CD4-positive, alpha-beta T cell treated with Interleukin-17A for 4 hours (primary cell): ENCODE results near the gene RPL5.

Experiments
- DNase-seq: peaks from one replicate; pipeline ENCODE4 v3.0.0-alpha.2; 2020; ENCODE audit warnings: mixed read lengths

Gene RPL5

DNA sequence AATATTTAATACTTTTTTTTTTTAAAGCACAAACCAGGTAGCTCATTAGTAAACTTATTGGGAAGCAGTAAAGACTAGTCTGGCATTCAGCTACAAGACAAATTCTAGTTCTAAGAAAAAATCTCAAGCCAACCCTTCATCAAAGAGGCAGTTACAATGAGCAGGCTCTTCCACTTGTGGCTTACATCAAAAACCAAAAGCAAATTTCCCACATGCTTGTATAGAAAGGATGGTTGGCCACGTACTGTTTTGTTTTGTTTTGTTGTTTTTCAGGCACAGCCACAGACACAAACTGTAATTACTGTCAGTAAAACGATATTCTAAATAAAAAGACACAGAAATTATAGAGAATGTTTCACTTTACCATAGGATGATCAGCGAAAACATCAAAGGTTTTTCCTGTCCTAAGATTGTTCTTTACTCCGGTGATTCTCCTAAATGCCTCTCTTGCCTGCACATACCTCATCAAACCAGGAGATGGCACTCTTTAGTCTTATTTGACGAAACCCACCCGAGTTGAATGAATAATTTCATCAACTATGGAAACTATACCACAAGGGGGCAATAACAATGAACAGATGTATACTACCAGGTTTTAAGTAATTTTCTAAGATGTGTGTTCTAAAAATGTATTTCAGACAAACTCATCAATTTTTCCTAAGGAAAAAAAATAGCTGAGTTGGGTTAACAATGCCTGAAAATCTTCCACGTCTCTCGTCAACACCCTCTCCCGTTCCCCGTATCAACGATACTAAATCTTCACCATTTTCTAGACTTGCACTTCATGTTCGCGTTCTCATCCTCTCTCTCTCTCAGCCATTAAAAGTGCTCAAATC is 26.9 kb downstream of the RPL5 start:
- peak; percentile 62 for DNase-seq

DNA sequence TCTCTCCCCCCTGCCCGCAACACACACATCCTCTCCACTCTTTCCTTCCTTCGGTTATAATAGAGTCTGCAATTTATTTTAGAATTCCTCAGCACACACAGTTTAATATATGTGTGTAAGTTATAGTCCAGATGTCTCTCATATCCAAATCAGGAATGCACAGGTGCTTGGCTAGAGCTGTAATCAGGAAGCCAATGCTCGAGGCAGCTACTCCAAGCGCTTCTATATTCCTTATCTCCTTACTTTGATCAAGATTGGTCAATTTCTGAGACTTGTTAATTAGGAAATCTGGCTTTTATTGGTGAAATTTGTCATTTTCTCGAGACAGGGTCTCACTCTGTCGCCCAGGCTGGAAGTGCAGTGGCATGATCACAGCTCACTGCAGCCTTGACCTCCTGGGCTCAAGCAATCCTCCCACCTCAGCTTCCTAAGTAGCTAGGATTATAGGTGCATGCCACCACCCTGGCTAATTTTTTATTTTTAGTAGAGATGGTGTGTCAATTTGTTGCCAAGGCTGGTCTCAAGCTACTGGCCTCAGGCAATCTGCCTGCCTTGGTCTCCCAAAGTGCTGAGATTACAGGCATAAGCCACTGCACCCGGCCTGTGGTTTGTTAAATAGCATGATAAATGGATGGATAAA is 27.7 kb downstream of the RPL5 start:
- DNase-seq = peak; percentile 38

DNA sequence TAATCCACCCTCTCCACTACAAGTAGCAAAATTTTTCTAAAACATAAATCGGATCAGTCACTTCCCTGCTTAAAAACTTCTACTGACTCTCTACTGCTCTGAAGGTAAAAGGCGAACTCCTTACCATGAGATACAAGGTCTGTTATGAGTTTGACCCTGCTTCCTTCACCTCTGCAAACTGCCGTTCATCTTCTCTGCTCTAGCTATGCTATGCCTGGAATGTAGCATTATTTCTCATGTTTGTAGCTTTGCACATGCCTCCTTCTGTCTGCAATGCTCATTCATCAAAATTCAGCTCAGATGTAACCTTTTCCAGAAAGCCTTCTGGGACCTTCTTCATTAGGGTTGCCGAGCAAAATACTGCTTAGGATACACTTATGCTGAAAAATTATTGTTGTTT is 30.8 kb downstream of the RPL5 start:
- no peak for DNase-seq

DNA sequence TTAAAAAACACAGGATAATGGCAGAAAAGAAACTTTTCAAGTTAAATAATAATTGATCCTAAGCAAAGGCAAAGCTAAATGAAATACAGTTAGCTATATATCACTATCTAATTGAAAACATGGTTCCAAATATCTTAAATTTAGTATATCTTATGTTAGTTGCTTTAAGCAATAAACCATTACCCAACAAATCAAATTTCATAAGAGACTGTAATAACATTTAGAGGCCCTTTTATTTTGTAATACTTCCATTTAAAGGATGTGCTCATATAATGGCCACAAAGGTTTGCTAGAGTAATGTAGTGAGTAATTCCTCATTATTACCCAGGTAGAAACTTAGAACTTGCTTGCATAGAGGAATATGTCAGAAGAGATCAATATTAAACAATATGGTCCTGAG is 32.3 kb downstream of the RPL5 start:
- DNase-seq = no peak

DNA sequence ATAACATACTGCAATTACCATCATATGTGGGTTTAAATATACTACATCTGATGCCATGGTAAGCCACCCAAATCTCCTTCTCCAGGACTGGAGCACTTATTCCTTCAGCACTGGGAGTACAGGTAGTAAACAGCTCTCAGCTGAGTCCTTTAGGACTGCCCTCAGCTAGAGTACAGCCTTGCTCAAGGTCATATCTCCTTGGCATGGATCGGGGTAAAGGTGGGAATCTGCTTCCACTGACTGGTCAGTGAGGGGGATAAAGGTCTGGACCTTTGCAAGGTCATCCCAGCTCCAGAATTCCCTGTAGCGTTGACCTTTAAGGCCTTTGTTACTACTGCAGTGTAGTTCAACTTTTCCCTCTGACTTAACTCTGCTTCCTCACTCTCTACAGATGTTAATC is 38.8 kb downstream of the RPL5 start:
- DNase-seq = no peak

DNA sequence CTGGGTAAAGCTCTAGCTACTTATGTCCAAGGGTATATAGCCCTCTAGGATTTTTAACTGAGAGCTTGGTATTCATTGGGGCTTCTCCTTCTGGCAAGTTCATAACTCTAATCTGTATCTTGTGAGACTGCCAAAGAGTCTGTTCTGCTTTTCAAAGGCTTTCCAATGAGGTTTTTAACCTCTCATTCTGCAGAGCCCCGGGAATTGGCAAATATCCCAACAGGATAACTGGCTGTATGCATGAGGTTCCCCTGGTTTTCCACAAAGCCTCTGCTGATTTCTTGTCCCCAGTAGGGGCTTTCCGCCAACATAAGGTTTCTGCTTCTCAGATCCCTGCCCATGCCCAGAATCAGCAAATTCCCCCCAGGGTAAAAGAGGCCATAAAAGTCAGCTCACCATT is 40.9 kb downstream of the RPL5 start:
- DNase-seq = no peak

DNA sequence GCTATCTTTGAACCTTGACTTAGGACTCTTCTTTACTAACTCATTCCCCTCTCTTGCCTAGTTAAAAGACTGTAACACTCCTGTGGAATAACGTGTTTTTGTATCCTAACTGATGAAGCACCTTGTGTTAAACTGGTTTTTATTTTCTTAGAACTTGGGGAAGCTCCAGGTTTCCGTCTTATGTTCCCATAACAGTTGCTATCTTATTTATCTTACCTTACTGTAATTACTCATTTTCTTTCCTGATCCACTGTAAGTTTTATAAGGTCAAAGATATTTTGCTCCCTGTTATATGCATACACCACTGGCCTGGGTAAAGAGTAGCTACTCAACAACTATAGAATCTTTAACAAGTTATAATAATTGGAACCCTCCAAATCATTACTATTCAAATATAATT is 43.1 kb downstream of the RPL5 start:
- DNase-seq = no peak

DNA sequence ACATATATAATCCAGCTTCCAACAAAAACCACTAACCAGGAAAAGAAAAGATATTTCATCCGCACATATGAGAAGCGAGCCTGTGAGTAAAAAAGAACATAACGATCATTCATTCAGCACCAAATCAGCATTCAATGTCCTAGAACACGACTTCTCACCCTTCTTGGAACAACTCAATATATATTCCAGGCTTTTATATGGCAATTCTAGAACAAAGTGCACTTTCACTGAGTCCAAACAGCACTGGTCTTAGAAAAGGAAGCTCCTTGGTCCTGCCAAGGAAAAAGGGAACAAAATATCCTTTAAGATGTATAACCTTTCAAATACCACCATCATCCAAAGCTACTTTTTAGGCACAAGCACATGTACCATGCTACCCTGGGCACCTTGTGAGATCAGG is 44.5 kb downstream of the RPL5 start:
- no peak for DNase-seq

DNA sequence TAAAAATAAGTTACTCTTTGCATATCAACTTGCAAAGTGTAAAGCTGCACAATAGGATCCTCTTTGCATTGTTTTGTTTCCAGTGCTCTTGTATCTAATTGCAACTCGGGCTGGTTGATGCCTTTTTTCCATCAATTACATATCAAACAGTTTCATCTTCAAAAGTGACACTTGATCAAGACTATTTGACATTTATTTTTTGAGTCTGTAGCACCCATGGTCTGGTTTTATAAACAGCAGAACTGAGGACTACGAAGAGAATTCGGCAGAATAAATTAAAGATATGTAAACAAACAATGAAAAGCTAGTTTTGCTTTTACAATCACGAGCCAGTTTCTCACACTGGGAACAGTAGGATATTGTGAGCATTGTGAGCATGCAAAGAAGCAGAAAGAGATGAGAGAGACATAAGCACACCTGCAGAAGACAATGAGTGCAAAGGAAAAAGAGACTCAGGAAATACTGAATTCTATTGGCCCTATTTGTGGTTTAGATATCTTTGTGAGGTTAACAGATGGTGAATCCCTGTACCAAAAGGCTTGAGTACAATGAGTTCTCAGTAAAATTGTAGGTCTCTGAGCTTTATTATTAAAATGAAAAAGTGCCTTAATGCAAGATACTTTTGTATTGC is 45.4 kb downstream of the RPL5 start:
- DNase-seq = no peak

DNA sequence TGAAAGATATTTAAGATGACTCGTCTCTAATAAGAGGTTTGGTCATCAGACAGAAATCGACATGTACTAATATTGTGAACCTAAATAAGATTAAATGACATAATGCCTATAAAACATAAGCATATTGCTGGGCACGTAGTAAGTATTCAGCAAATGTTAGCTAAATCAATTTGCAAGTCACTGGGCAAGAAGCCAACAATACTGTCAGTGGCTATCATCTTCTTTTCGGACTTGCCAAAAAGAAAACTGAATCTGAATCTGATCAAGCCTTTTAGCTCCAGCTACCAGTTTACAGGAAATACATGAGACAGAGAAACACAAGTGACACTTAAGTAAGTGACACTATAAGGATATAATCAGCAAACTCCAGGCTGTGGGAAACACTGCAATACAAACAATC is 46.0 kb downstream of the RPL5 start:
- peak; percentile 9 for DNase-seq

DNA sequence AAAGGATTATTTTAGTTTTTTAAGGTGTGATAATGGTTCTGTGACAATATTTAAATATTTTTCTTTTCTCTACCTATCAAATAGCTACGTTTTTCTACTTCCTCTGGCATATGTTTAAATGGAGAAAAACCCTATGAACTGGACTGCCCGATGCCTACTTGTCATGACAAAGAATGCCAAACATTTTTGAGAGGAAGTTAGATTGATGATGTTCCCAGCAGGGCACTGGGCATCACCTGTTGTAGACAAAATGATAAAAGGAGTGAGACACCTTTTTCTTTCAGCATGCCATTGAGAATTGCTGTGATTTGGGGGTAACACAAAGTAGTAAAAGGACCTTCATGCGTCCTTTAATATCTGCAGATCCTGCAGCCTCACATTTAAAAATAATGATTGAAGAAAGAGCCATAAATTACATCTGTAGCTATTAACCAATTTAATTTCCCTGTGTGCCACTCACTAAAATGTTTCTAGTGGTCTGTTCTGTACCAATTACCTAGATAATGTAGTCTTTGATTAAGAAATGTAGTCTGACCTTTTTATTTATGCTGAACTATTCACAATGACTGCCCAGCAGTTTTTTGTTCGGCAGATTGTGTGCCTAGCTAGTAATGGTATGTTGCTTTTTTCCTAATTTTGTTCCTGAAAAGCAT is 47.6 kb downstream of the RPL5 start:
- DNase-seq = no peak

DNA sequence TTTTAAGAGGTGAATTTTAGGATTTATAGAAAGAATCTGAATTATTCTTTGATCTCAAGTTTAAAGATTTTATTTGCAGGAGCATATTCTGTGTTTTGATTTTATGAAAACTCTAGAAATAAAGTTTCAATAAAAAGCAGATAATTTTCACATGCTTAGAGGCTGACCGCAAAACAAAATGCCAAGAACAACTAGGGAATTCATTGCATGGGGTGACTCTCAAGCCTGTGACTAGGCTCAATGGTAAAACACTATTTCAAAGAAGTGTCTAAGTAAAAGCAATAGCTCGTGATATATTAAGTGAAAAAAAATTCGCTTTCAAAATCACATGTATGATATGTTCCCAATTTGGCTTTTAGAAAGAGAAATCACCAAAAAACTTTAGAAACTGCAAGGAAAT is 49.6 kb downstream of the RPL5 start:
- DNase-seq = no peak

DNA sequence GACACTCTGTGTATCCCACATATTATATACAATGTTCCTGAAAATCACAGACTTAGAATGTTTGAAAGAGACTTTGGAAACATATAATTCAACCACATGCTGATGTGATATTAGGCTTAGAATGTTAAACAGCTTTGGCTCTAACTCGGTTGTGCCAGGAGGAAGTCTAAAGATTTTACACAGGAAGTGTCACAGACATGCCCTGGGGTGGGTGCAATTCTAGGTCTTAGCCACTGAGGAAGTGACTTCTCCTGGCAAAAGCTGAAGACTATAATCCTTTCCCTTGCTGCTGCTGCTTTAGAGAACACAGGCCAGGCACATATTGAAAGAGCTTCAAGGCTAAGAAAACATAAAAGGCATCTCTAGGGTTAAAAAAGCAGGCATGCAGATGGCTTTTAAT is 51.0 kb downstream of the RPL5 start:
- peak; percentile 77 for DNase-seq

DNA sequence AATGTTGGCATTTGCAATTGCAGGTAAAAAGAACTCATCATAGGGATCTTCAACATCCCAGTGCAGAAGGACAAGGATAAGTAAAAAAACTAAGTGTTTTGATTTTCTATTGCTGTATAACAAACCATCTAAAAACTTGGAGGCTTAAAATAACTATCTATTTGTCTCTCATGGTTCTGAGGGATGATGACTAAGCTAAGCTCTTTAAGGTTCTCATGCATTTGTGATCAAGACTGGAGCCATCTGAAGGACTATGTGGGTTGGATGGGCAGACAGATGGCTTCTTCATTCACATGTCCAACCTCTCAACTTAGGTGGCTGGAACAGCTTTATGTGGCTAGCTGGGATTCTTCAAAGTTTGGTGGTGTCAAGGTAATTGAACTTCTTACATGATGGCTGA is 51.5 kb downstream of the RPL5 start:
- DNase-seq = no peak

DNA sequence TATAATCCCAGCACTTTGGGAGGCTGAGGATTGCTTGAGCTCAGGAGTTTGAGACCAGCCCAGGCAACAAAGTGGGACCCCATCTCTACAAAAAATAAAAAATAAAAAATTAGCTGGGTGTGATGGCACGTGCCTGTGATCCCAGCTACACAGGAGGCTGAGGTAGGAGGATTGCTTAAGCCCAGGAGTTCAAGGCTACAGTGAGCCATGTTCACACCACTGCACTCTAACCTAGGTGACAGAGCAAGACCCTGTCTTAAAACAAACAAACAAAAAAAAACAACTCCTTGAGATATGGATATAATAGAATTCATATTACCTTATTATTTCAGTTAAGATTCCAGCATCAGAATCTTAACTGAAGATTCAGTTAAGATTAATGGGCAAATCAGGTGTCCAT is 52.4 kb downstream of the RPL5 start:
- no peak for DNase-seq

DNA sequence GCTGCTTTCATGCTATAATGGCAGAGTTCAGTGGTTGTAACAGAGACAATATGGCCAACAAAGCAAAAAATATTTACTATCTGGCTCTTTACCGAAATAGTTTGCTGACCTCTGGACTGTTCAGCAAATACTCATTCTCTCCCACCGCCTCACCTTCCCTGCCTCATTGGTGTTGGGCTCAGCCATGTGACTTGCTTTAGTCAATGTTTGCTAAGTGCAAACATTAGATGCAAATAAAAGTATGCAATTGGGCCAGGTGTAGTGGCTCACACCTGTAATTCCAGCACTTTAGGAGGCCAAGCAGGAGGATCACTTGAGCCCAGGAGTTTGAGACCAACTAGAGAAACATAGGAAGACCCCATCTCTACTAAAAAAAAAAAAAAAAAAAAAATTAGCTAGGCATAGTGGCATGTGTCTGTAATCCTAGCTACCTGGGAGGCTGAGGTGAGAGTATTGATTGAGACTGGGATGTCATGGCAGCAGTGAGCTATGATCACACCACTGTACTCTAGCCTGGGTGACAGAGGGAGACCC is 55.1 kb downstream of the RPL5 start:
- DNase-seq = no peak

DNA sequence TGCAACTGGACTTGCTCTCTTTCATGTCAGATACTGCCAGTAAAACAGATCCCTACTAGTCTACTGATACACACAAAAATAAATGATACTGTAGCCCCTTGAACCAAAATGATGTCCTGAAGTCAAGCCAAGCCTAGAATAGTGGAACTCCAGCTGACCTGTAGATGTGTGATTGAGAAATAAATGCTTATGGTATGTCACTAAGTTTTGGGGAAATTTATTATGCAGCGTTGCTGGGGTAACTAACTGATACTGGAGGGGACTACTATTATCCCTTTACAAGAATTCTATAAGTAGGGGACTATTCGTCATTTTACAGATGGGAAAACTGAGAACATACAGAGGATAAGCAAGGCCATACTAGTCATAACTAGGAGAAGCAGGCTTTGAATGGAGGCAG is 55.6 kb downstream of the RPL5 start:
- no peak for DNase-seq
